OCI-LY7 (cell line): Measurements from ENCODE around the gene ARVCF.

Experiments
- CTCF ChIP-seq: fragments of 200-600 bp; sonication (generic); conservative IDR thresholded peaks from 2 replicates; pipeline ENCODE4 v1.5.1; 2014; ENCODE audit warnings: mild to moderate bottlenecking, antibody characterized with exemption, low read length, moderate library complexity, mixed read lengths
- EZH2phosphoT487 ChIP-seq: fragments of 200-600 bp; sonication (generic); IDR thresholded peaks from 2 replicates; pipeline ENCODE4 v1.6.1; 2018; ENCODE audit warnings: low read depth, borderline replicate concordance, mild to moderate bottlenecking, mixed run types, antibody characterized with exemption, low read length, moderate library complexity, mixed read lengths

- TF ChIP-seq CTCF (no peak), EZH2phosphoT487 (no peak)
These were observed 49.4 kb upstream of the ARVCF start for GRCh38 chr22:20065896-20066616.
